ENCODE results near the gene NR3C1. TPM values are rescaled to one million over a fixed set of nuclear protein-coding genes. Genes with fewer than 3 reads are reported as not detected.

NR3C1 gene
- total RNA-seq, 1 experiment from 2014 or later, result 16.0 TPM

- H4K20me1 ChIP-seq (ENCODE audit: insufficient read depth), result no peaks in the 10 kb centered on the region
- no peaks in the 10 kb centered on the region for H3K9me3 ChIP-seq (ENCODE audit: control insufficient read depth in 1 of 2, insufficient read depth in 1 of 2, low read depth in 1 of 2, low read length in 2 of 2)
- H3K4me1 ChIP-seq (ENCODE audit: control insufficient read depth in 1 of 2, insufficient read depth in 2 of 2, low read length in 2 of 2), result peaks cover 9 to 14% of the 10 kb centered on the region in 2 experiments; a peak in 3 of 4 replicates
- no peak overlapping the region for H3K9ac ChIP-seq (ENCODE audit: low read length)
- no peak for DNase-seq (ENCODE audit: low read depth, low spot score)
- POLR2A ChIA-PET, result no interaction called here
- no peaks in the 10 kb centered on the region for H3K9me2 ChIP-seq (ENCODE audit: insufficient read depth)
- H3K27me3 ChIP-seq (ENCODE audit: insufficient read depth, low read length), result no peaks in the 10 kb centered on the region
- TF ChIP-seq POLR2A (IDR thresholded peaks at IDR 0.05; ENCODE audit: borderline replicate concordance, extremely low read depth, insufficient read depth, insufficient read length) (no peak), EZH2phosphoT487 (IDR thresholded peaks at IDR 0.05; ENCODE audit: borderline replicate concordance) (no peak), RAD21 (IDR thresholded peaks at IDR 0.05; ENCODE audit: low read depth) (no peak), JUND (IDR thresholded peaks at IDR 0.05) (no peak), EZH2 (IDR thresholded peaks at IDR 0.05) (no peak), MAX (IDR thresholded peaks at IDR 0.05) (no peak), ELF1 (IDR thresholded peaks at IDR 0.05; ENCODE audit: borderline replicate concordance, low read depth) (no peak)
- CTCF ChIA-PET, result interaction anchor here (1.3 kb wide), 1 partner anchor 13 kb away, joined by 3 read pairs; no protein-coding TSS in a partner anchor
- RAD21 ChIA-PET (ENCODE audit: low non-redundant PET in 1 of 2, low total read pairs in 2 of 2, uncharacterized antibody in 2 of 2, unreplicated experiment in 2 of 2), result no interaction called here
- no peak overlapping the region for H3K27ac ChIP-seq (ENCODE audit: low read depth, low read length)
- BruUV-seq (replicated peaks), result no TSS peak
- no peak overlapping the region for H2AFZ ChIP-seq (ENCODE audit: low read depth, low read length, poor library complexity, severe bottlenecking)
- no peak overlapping the region for H3K4me2 ChIP-seq (ENCODE audit: low read length)
- intact Hi-C loops (cut with micrococcal nuclease), result loop anchor here (5.0 kb wide), 2 partner anchors 198 to 427 kb away; no protein-coding TSS in a partner anchor
- H3K36me3 ChIP-seq (ENCODE audit: control insufficient read depth in 1 of 2, insufficient read depth in 2 of 2, low read length in 2 of 2), result peaks cover 0 to 6% of the 10 kb centered on the region in 2 experiments; a peak in 1 of 4 replicates
- peaks cover 44% of the 10 kb centered on the region; the same call in 1 of the 2 replicates for H3K79me2 ChIP-seq (ENCODE audit: insufficient read depth, low read length)
- ATAC-seq, result no peak
- H3K4me3 ChIP-seq (replicated peaks in 1 of 2; ENCODE audit: low read depth in 1 of 2, low read length in 2 of 2), result no peak overlapping the region
These were observed 2.8 kb downstream of the NR3C1 start for GRCh38 chr5:143400541-143401226.

All from HCT116 (cell line).